HG03575 (cell line): ENCODE results near the gene LIF.

ENCODE experiments used
- ATAC-seq: cut with Tn5 transposase; IDR thresholded peaks from one replicate; pipeline ENCODE4 v1.9.1; 2021; ENCODE audit not compliant: unreplicated experiment, insufficient number of reproducible peaks, low FRiP score; ENCODE audit errors: extremely low read depth

Gene LIF

GRCh38 chr22:30233582-30233981 is 13.0 kb downstream of the LIF start:
- no peak for ATAC-seq

- ATAC-seq: no peak
These were observed 13.8 kb downstream of the LIF start for GRCh38 chr22:30232716-30233218.

DNA sequence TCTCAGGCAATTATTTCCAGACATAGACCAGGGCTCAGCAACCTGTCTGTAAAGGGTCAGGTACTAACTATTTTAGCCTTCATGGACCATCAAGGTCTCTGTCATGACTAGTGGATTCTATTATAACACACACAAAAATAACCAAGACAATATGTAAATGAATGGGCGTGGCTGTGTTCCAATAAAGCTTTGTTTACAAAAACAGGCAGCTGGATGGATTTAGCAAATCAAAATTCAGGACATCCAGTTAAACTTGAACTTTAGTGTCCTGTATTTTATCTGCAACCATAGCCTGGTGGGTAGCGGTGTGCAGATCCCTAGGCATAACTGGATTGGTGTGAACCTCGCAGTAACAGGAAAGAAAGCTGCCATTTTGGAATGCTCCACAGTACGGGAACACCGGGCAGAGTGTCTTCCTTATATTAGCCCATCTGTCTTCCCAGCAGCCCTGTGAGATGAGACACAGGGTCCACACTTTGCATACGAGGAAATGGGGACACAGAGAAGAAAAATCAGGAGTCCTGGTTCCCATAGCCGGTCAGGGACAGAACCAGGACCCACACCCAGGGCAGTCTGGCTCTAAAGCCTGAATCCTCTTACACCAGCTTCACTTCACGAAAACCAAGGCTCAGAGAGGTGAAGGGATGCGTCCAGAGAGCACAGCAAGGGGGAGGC is 15.6 kb downstream of the LIF start:
- ATAC-seq: no peak

GRCh38 chr22:30230330-30230729 is 16.2 kb downstream of the LIF start:
- no peak for ATAC-seq

- ATAC-seq: no peak
These were observed 17.8 kb downstream of the LIF start for GRCh38 chr22:30228509-30229359.

- no peak for ATAC-seq
These were observed 18.9 kb downstream of the LIF start for GRCh38 chr22:30227438-30228228.

GRCh38 chr22:30226192-30226832 is 20.2 kb downstream of the LIF start:
- ATAC-seq: no peak

- ATAC-seq: no peak
These were observed 21.2 kb downstream of the LIF start for GRCh38 chr22:30225220-30225927.

GRCh38 chr22:30224161-30224857 is 22.2 kb downstream of the LIF start:
- no peak for ATAC-seq

- no peak for ATAC-seq
These were observed 23.3 kb downstream of the LIF start for GRCh38 chr22:30223303-30223702.

- no peak for ATAC-seq
These were observed 24.2 kb downstream of the LIF start for GRCh38 chr22:30222321-30222720.

GRCh38 chr22:30221121-30221992 is 25.2 kb downstream of the LIF start:
- no peak for ATAC-seq

DNA sequence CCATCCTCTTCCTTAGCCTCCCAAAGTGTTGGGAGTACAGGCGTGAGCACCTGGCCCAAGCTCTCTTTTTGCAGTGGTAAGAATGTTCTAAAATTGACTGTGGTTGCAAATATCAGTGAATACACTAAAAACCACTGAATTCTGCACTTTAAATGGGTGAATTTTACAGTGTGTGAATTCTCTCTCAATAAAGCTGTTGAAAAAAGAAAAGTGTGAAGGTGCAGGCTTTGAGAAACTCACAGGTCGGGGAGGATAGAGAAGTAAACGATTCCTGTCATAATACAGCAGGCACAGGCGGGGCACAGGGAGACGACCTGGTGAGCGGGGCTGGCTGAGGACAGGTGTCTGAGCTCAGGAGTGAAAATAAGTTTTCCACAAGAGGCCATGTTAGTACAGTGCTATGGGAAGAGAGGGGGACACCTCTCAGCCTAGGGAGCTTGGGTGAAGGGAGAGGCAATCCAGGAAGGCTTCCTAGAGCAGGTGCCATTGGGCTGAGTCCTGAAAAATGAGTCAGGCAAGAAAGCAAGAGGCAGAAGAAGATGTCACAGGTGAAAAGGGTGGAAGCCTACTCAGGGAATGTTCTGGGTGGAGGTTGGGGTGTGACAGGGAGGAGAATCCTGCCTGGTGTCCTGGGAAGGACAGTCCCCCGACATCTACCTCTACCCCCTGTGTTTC is 26.1 kb downstream of the LIF start:
- ATAC-seq: no peak

- ATAC-seq: no peak
These were observed 26.8 kb downstream of the LIF start for GRCh38 chr22:30219668-30220278.

GRCh38 chr22:30219049-30219654 is 27.4 kb downstream of the LIF start:
- no peak for ATAC-seq
